Lower lobe of right lung (tissue), 2 donors: ENCODE results near the gene TBC1D32. TPM values are rescaled to one million over a fixed set of nuclear protein-coding genes. Genes with fewer than 3 reads are reported as not detected.
A peak's percentile ranks its signal among the peaks of the same experiment; 100 is the strongest.

Experiments used
- ATAC-seq, 2 donors: fragments of 200-7000 bp; cut with Tn5 transposase; one replicate each; pipeline ENCODE4 v1.9.1; 2020 to 2022; ENCODE audit warnings: mild to moderate bottlenecking in 2 of 2, moderate library complexity in 2 of 2
- DNase-seq: peaks from one replicate; pipeline ENCODE4 v3.0.0-alpha.2; 2020
- H3K27ac ChIP-seq: fragments of 200-600 bp; one replicate; pipeline ENCODE4 v1.8.0; 2022
- H3K27me3 ChIP-seq: fragments of 200-600 bp; one replicate; pipeline ENCODE4 v1.8.0; 2022; ENCODE audit warnings: low read depth
- H3K36me3 ChIP-seq: fragments of 200-600 bp; one replicate; pipeline ENCODE4 v1.8.0; 2022; ENCODE audit warnings: mild to moderate bottlenecking
- H3K4me1 ChIP-seq: fragments of 200-600 bp; one replicate; pipeline ENCODE4 v1.8.0; 2022
- H3K4me3 ChIP-seq: fragments of 200-600 bp; one replicate; pipeline ENCODE4 v1.8.0; 2022; ENCODE audit warnings: mild to moderate bottlenecking
- H3K9me3 ChIP-seq: fragments of 200-600 bp; one replicate; pipeline ENCODE4 v1.8.0; 2022
- intact Hi-C: fragments of 100-400 bp; cut with DNase I; formaldehyde crosslinking; loops from one replicate; pipeline ENCODE4 v1.11.0; 2022
- total RNA-seq: library from RNA; stranded (reverse); fragmentation: NEBNext Ultra II Directional; extraction: Animal tissue kit (Norgen Biotek cat#: 25700); gene quantifications from one replicate; pipeline ENCODE4 v1.2.1, GENCODE V29; 2021
- TF ChIP-seq, protein P1 (sequence below): fragments of 200-600 bp; IDR thresholded peaks from one replicate; pipeline ENCODE4 v1.8.0; 2022; ENCODE audit warnings: antibody characterized with exemption, mild to moderate bottlenecking
- donor health status: DM: no; HTN: yes; CAD: no; lungs with severe emphysema.

Gene TBC1D32
- total RNA-seq, 1 donor from 2014 or later: 5.0 TPM

DNA sequence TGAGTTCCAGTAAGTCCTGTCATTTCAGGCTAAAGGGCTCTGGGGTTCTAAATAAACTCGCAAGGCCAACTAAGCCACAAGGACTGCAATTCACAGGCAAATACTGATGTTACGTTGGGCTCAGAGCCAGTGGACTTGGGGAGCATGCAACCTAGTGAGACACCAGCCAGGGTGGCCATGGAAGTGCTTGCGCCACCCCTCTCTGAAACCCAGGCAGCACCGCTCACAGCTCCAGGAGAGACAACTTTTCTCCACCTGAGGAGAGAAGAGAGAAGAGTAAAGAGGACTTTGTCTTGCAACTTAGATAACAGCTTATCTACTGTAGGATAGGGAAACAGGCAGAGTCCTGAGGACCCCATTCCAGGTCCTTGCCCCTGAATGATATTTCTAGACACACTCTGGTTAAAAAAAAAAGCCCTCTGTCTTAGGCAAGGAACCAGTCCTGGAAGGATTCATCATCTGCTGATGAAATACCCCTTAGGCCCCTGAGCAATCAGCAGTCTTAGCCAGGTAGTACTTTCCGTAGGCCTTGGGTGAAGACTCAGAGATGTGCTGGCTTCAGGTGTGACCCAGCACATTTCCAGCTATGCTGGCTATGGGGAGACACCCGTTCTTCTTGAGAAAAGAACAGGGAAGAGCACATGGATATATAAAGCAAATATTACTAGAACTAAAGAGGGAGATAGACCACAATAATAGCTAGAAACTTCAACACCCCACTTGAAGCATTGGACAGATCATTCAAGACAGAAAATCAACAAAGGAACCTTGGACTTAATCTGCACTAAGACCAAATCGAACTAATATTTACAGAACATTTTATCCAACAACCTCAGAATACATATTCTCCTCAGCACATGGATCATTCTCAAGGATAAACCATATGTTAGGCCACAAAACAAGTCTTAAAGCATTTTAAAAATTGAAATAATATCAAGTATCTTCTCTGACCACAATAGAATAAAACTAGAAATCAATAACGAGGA lies 31.5 kb upstream of the TBC1D32 start:
- H3K4me1 ChIP-seq: no peaks in the 10 kb centered on the region
- H3K27ac ChIP-seq: no peak overlapping the region
- H3K27me3 ChIP-seq: peaks cover 6% of the 10 kb centered on the region
- DNase-seq: no peak
- H3K4me3 ChIP-seq: no peak overlapping the region
- no peak for ATAC-seq
- H3K9me3 ChIP-seq: no peaks in the 10 kb centered on the region
- TF ChIP-seq, protein P1, sequence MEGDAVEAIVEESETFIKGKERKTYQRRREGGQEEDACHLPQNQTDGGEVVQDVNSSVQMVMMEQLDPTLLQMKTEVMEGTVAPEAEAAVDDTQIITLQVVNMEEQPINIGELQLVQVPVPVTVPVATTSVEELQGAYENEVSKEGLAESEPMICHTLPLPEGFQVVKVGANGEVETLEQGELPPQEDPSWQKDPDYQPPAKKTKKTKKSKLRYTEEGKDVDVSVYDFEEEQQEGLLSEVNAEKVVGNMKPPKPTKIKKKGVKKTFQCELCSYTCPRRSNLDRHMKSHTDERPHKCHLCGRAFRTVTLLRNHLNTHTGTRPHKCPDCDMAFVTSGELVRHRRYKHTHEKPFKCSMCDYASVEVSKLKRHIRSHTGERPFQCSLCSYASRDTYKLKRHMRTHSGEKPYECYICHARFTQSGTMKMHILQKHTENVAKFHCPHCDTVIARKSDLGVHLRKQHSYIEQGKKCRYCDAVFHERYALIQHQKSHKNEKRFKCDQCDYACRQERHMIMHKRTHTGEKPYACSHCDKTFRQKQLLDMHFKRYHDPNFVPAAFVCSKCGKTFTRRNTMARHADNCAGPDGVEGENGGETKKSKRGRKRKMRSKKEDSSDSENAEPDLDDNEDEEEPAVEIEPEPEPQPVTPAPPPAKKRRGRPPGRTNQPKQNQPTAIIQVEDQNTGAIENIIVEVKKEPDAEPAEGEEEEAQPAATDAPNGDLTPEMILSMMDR: no peak
- intact Hi-C loops: no loop called here
- H3K36me3 ChIP-seq: no peaks in the 10 kb centered on the region

DNA sequence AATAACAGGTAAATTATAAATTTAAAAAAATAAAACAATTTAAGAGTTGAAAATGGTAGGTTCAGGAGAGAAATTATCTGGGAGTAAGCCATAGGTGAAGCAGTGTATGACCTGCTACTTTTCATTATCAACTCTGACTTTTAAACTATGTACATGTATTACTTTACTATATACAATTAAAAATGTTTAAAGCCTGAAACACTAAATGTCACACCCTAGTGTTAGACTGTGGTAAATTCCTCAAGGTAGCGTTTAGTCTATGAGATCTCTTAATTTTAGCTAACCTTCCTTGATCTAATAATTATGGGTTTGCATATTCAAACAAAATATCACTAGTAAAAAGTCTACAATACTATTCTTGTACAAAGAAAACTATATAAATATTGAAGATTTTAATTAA lies 22.3 kb upstream of the TBC1D32 start:
- no peaks in the 10 kb centered on the region for H3K4me1 ChIP-seq
- ATAC-seq: no peak
- intact Hi-C loops: no loop called here

GRCh38 chr6:121354764-121355163 lies 20.5 kb upstream of the TBC1D32 start:
- DNase-seq: no peak
- Histone ChIP-seq H3K36me3 (no peaks in the 10 kb centered on the region), H3K9me3 (no peaks in the 10 kb centered on the region), H3K4me1 (no peaks in the 10 kb centered on the region), H3K27ac (no peak overlapping the region), H3K27me3 (no peaks in the 10 kb centered on the region), H3K4me3 (no peak overlapping the region)
- TF ChIP-seq, protein P1: peak; percentile 18
- no peak for ATAC-seq
- intact Hi-C loops: no loop called here

More for the DNA sequence above, 22.3 kb upstream of the TBC1D32 start:
- Histone ChIP-seq H3K4me3 (no peak overlapping the region), H3K36me3 (no peaks in the 10 kb centered on the region), H3K27ac (no peak overlapping the region), H3K27me3 (no peaks in the 10 kb centered on the region), H3K9me3 (no peaks in the 10 kb centered on the region)
- TF ChIP-seq, protein P1: no peak
- DNase-seq: no peak

GRCh38 chr6:121352941-121353340 lies 18.7 kb upstream of the TBC1D32 start:
- Histone ChIP-seq H3K27ac (no peak overlapping the region), H3K36me3 (no peaks in the 10 kb centered on the region), H3K4me1 (no peaks in the 10 kb centered on the region), H3K4me3 (no peak overlapping the region), H3K27me3 (no peaks in the 10 kb centered on the region), H3K9me3 (no peaks in the 10 kb centered on the region)
- intact Hi-C loops: no loop called here
- DNase-seq: no peak
- TF ChIP-seq, protein P1: no peak
- no peak for ATAC-seq

DNA sequence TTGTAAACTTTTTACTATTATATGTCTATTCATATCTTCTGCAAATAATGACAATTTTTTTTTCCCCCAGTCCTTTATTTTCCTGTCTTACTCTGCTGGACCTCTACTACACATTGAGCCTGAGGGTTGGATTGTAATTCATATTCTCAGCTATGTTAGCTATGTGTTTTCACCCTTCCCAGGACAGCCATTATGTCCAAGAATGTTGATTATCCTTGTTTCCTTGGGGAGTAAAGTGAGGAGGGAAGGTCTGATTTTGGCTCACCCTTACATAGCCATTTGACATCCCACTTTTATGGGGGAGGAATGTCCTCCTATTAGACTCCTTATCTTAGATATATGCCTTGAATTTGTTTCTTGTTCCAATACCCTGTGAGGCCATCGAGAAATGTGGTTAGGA lies 17.6 kb upstream of the TBC1D32 start:
- H3K27ac ChIP-seq: no peak overlapping the region
- intact Hi-C loops: no loop called here
- H3K36me3 ChIP-seq: no peaks in the 10 kb centered on the region
- H3K9me3 ChIP-seq: no peaks in the 10 kb centered on the region
- ATAC-seq (no peak), DNase-seq (no peak)
- H3K27me3 ChIP-seq: no peaks in the 10 kb centered on the region
- H3K4me1 ChIP-seq: no peaks in the 10 kb centered on the region
- TF ChIP-seq, protein P1: no peak
- H3K4me3 ChIP-seq: no peak overlapping the region
